Activated CD4-positive, alpha-beta memory T cell treated with anti-CD3 and anti-CD28 coated beads for 36 hours (primary cell): Measurements from ENCODE around the gene TMEM98. TPM values are rescaled to one million over a fixed set of nuclear protein-coding genes. Genes with fewer than 3 reads are reported as not detected.
"Not testable (repeated sequence)": the region's sequence is repeated elsewhere in the genome, so short reads cannot be mapped to it uniquely, and the experiment has no call there.

Experiments used
- CTCF ChIA-PET: fragments of 350-600 bp; sonication (Branson Sonifier 250); formaldehyde crosslinking; loops from one replicate; lab custom pipeline; 2021; ENCODE audit warnings: antibody characterized with exemption, inconsistent platforms; lab: Charles Lee
- POLR2A ChIA-PET: fragments of 350-600 bp; sonication (Branson Sonifier 250); formaldehyde crosslinking; loops from one replicate; lab custom pipeline; 2021; ENCODE audit warnings: antibody characterized with exemption; lab: Charles Lee
- DNase-seq: peaks from one replicate; pipeline ENCODE4 v3.0.0-alpha.2; 2020
- H3K27ac Mint-ChIP-seq: one replicate; pipeline ENCODE4 v1.8.0; 2021; ENCODE audit warnings: mixed read lengths
- H3K27me3 Mint-ChIP-seq: one replicate; pipeline ENCODE4 v1.8.0; 2021; ENCODE audit warnings: mixed read lengths
- H3K36me3 Mint-ChIP-seq: one replicate; pipeline ENCODE4 v1.8.0; 2021; ENCODE audit warnings: mixed read lengths
- H3K4me1 Mint-ChIP-seq: one replicate; pipeline ENCODE4 v1.8.0; 2021; ENCODE audit warnings: low read depth, mixed read lengths
- H3K4me3 Mint-ChIP-seq: one replicate; pipeline ENCODE4 v1.8.0; 2021; ENCODE audit warnings: mild to moderate bottlenecking, mixed read lengths
- H3K9me3 Mint-ChIP-seq: one replicate; pipeline ENCODE4 v1.8.0; 2021; ENCODE audit warnings: mixed read lengths
- intact Hi-C: fragments of 100-400 bp; cut with micrococcal nuclease; formaldehyde crosslinking; loops from one replicate; pipeline ENCODE4 v1.15.1; 2023
- total RNA-seq, 2 experiments: library from RNA; stranded (reverse); gene quantifications; one replicate each; pipeline ENCODE4 v1.2.3, GENCODE V29; 2021

TMEM98 gene
- total RNA-seq, 2 experiments from 2014 or later, result 1.1 to 2.2 TPM

GRCh38 chr17:32916134-32916533 is 11.8 kb upstream of the TMEM98 start:
- ChIA-PET POLR2A (interaction anchor here (0.5 to 1.1 kb wide), 2 partner anchors 38 to 221 kb away, joined by 3 to 4 read pairs; no protein-coding TSS in a partner anchor), CTCF (interaction anchor here (0.9 to 3.8 kb wide), 6 partner anchors 11 to 429 kb away, joined by 4 to 43 read pairs (median 7); partner anchors contain the start of genes MYO1D and TMEM98)
- H3K4me3 Mint-ChIP-seq, result no peak overlapping the region
- no peaks in the 10 kb centered on the region for H3K36me3 Mint-ChIP-seq
- H3K27me3 Mint-ChIP-seq, result peaks cover 4% of the 10 kb centered on the region
- peaks cover 41% of the 10 kb centered on the region for H3K4me1 Mint-ChIP-seq
- H3K27ac Mint-ChIP-seq, result no peak overlapping the region
- H3K9me3 Mint-ChIP-seq, result no peaks in the 10 kb centered on the region
- intact Hi-C loops, result loop anchor here (10.0 kb wide), 2 partner anchors 261 to 391 kb away; no protein-coding TSS in a partner anchor
- DNase-seq, result no peak

- CTCF ChIA-PET, result interaction anchor here (1.2 to 3.8 kb wide), 4 partner anchors 19 to 40 kb away, joined by 4 to 43 read pairs (median 6); partner anchors contain the start of gene MYO1D
Measured at GRCh38 chr17:32917081-32917480, 10.9 kb upstream of the TMEM98 start.

GRCh38 chr17:32917842-32918241 is 10.1 kb upstream of the TMEM98 start:
- Mint-ChIP-seq H3K4me1 (peaks cover 41% of the 10 kb centered on the region), H3K27ac (no peak overlapping the region), H3K27me3 (peaks cover 4% of the 10 kb centered on the region), H3K4me3 (no peak overlapping the region), H3K9me3 (no peaks in the 10 kb centered on the region), H3K36me3 (no peaks in the 10 kb centered on the region)
- intact Hi-C loops, result loop anchor here (10.0 kb wide), 2 partner anchors 263 to 393 kb away; no protein-coding TSS in a partner anchor
- ChIA-PET CTCF (interaction anchor here (1.5 to 3.2 kb wide), 2 partner anchors 18 to 40 kb away, joined by 4 to 13 read pairs; no protein-coding TSS in a partner anchor), POLR2A (no interaction called here)
- no peak for DNase-seq

More at GRCh38 chr17:32917081-32917480, 10.9 kb upstream of the TMEM98 start:
- Mint-ChIP-seq H3K27me3 (peaks cover 4% of the 10 kb centered on the region), H3K4me1 (peaks cover 41% of the 10 kb centered on the region), H3K36me3 (no peaks in the 10 kb centered on the region), H3K27ac (no peak overlapping the region), H3K4me3 (no peak overlapping the region), H3K9me3 (no peaks in the 10 kb centered on the region)
- intact Hi-C loops, result loop anchor here (10.0 kb wide), 2 partner anchors 262 to 392 kb away; no protein-coding TSS in a partner anchor
- DNase-seq, result no peak
- POLR2A ChIA-PET, result no interaction called here

GRCh38 chr17:32919876-32920275 is 8.1 kb upstream of the TMEM98 start:
- intact Hi-C loops, result loop anchor here (10.0 kb wide), 2 partner anchors 265 to 395 kb away; no protein-coding TSS in a partner anchor
- H3K9me3 Mint-ChIP-seq, H3K4me3 Mint-ChIP-seq, H3K27ac Mint-ChIP-seq, H3K27me3 Mint-ChIP-seq, DNase-seq, POLR2A ChIA-PET, H3K36me3 Mint-ChIP-seq: not testable (repeated sequence)
- CTCF ChIA-PET, result interaction anchor here (2.1 to 3.2 kb wide), 2 partner anchors 42 to 44 kb away, joined by 5 to 13 read pairs; no protein-coding TSS in a partner anchor
- H3K4me1 Mint-ChIP-seq, result peaks cover 24% of the 10 kb centered on the region

- Mint-ChIP-seq H3K36me3 (no peaks in the 10 kb centered on the region), H3K27me3 (peaks cover 3% of the 10 kb centered on the region), H3K27ac (no peak overlapping the region), H3K4me1 (peaks cover 19% of the 10 kb centered on the region), H3K9me3 (no peaks in the 10 kb centered on the region), H3K4me3 (no peak overlapping the region)
- ChIA-PET CTCF (interaction anchor here (2.1 to 3.2 kb wide), 2 partner anchors 43 to 44 kb away, joined by 5 to 13 read pairs; no protein-coding TSS in a partner anchor), POLR2A (no interaction called here)
- intact Hi-C loops, result no loop called here
- DNase-seq, result no peak
Measured at GRCh38 chr17:32920293-32920692, 7.7 kb upstream of the TMEM98 start.

- H3K36me3 Mint-ChIP-seq, result no peaks in the 10 kb centered on the region
- H3K27me3 Mint-ChIP-seq, result peaks cover 3% of the 10 kb centered on the region
- ChIA-PET CTCF (interaction anchor here (2.1 to 3.2 kb wide), 2 partner anchors 43 to 45 kb away, joined by 5 to 13 read pairs; no protein-coding TSS in a partner anchor), POLR2A (no interaction called here)
- H3K27ac Mint-ChIP-seq, result no peak overlapping the region
- DNase-seq, result no peak
- intact Hi-C loops, result no loop called here
- no peak overlapping the region for H3K4me3 Mint-ChIP-seq
- H3K9me3 Mint-ChIP-seq, result no peaks in the 10 kb centered on the region
- H3K4me1 Mint-ChIP-seq, result peaks cover 12% of the 10 kb centered on the region
Measured at GRCh38 chr17:32921017-32921416, 6.9 kb upstream of the TMEM98 start.

- CTCF ChIA-PET, result interaction anchor here (1.4 to 1.5 kb wide), 2 partner anchors 13 to 18 kb away, joined by 3 to 4 read pairs; no protein-coding TSS in a partner anchor
- intact Hi-C loops, H3K27ac Mint-ChIP-seq, H3K4me3 Mint-ChIP-seq, H3K4me1 Mint-ChIP-seq, H3K36me3 Mint-ChIP-seq, POLR2A ChIA-PET, H3K9me3 Mint-ChIP-seq, DNase-seq: not testable (repeated sequence)
- peaks cover 15% of the 10 kb centered on the region for H3K27me3 Mint-ChIP-seq
Measured at GRCh38 chr17:32923905-32924304, 4.0 kb upstream of the TMEM98 start.

- POLR2A ChIA-PET, result no interaction called here
- intact Hi-C loops, result no loop called here
- no peaks in the 10 kb centered on the region for H3K9me3 Mint-ChIP-seq
Measured at GRCh38 chr17:32926183-32926582, 1.8 kb upstream of the TMEM98 start.

GRCh38 chr17:32926789-32927188 is 1.2 kb upstream of the TMEM98 start:
- intact Hi-C loops, H3K4me1 Mint-ChIP-seq, H3K9me3 Mint-ChIP-seq, H3K27ac Mint-ChIP-seq, POLR2A ChIA-PET, DNase-seq, H3K4me3 Mint-ChIP-seq, H3K36me3 Mint-ChIP-seq: not testable (repeated sequence)
- peaks cover 32% of the 10 kb centered on the region for H3K27me3 Mint-ChIP-seq
- CTCF ChIA-PET, result interaction anchor here (2.8 kb wide), 1 partner anchor 50 kb away, joined by 16 read pairs; the partner anchor contains the start of gene MYO1D

More at GRCh38 chr17:32926183-32926582, 1.8 kb upstream of the TMEM98 start:
- Mint-ChIP-seq H3K27ac (no peak overlapping the region), H3K27me3 (peaks cover 27% of the 10 kb centered on the region), H3K4me3 (no peak overlapping the region), H3K4me1 (peaks cover 2% of the 10 kb centered on the region), H3K36me3 (no peaks in the 10 kb centered on the region)
- CTCF ChIA-PET, result interaction anchor here (0.8 kb wide), 1 partner anchor 143 kb away, joined by 4 read pairs; no protein-coding TSS in a partner anchor
- DNase-seq, result no peak

- DNase-seq, result no peak
- H3K36me3 Mint-ChIP-seq, result no peaks in the 10 kb centered on the region
- POLR2A ChIA-PET, result no interaction called here
- intact Hi-C loops, result no loop called here
- CTCF ChIA-PET, result interaction anchor here (0.9 to 2.8 kb wide), 5 partner anchors 9 to 51 kb away, joined by 3 to 19 read pairs (median 7); partner anchors contain the start of gene MYO1D
- no peak overlapping the region for H3K27ac Mint-ChIP-seq
- H3K27me3 Mint-ChIP-seq, result peaks cover 33% of the 10 kb centered on the region
- H3K9me3 Mint-ChIP-seq, result no peaks in the 10 kb centered on the region
- peak overlapping the region; percentile 52 for H3K4me3 Mint-ChIP-seq
- peaks cover 2% of the 10 kb centered on the region for H3K4me1 Mint-ChIP-seq
Measured at GRCh38 chr17:32927201-32927723, 691 bp upstream of the TMEM98 start.

GRCh38 chr17:32928586-32929535 is 908 bp downstream of the TMEM98 start:
- no peaks in the 10 kb centered on the region for H3K36me3 Mint-ChIP-seq
- POLR2A ChIA-PET, result no interaction called here
- intact Hi-C loops, result no loop called here
- H3K27ac Mint-ChIP-seq, result no peak overlapping the region
- peaks cover 41% of the 10 kb centered on the region for H3K27me3 Mint-ChIP-seq
- no peak overlapping the region for H3K4me3 Mint-ChIP-seq
- H3K9me3 Mint-ChIP-seq, result no peaks in the 10 kb centered on the region
- CTCF ChIA-PET, result interaction anchor here (0.9 to 2.8 kb wide), 7 partner anchors 8 to 146 kb away, joined by 3 to 19 read pairs (median 5); partner anchors contain the start of gene MYO1D
- H3K4me1 Mint-ChIP-seq, result peaks cover 2% of the 10 kb centered on the region
- no peak for DNase-seq
